Nephron progenitor cell (in vitro differentiated cells): ENCODE measurements around the gene RNF217.
"Not testable (repeated sequence)": the region's sequence is repeated elsewhere in the genome, so short reads cannot be mapped to it uniquely, and the experiment has no call there.

Source experiments
- DNase-seq: peaks from one replicate; pipeline ENCODE4 v3.0.0; 2021
- H3K27ac Mint-ChIP-seq: 2 replicates; pipeline ENCODE4 v1.8.0; 2021; ENCODE audit warnings: mild to moderate bottlenecking, moderate library complexity, mixed read lengths
- H3K27me3 Mint-ChIP-seq: 2 replicates; pipeline ENCODE4 v1.8.0; 2021; ENCODE audit warnings: mild to moderate bottlenecking, low read depth, mixed read lengths; ENCODE audit not compliant: poor library complexity
- H3K36me3 Mint-ChIP-seq: 2 replicates; pipeline ENCODE4 v1.8.0; 2021; ENCODE audit warnings: low read depth, mixed read lengths
- H3K4me1 Mint-ChIP-seq: 2 replicates; pipeline ENCODE4 v1.8.0; 2021; ENCODE audit warnings: mixed read lengths
- H3K4me3 Mint-ChIP-seq: 2 replicates; pipeline ENCODE4 v1.8.0; 2021; ENCODE audit warnings: mild to moderate bottlenecking, moderate library complexity, mixed read lengths
- H3K9me3 Mint-ChIP-seq: 2 replicates; pipeline ENCODE4 v1.8.0; 2021; ENCODE audit warnings: mild to moderate bottlenecking, moderate library complexity, mixed read lengths
- CTCF ChIP-seq: fragments of 200-600 bp; sonication (generic); IDR thresholded peaks from 2 replicates; pipeline ENCODE4 v1.5.0; 2021; ENCODE audit warnings: antibody characterized with exemption

The RNF217 gene

DNA sequence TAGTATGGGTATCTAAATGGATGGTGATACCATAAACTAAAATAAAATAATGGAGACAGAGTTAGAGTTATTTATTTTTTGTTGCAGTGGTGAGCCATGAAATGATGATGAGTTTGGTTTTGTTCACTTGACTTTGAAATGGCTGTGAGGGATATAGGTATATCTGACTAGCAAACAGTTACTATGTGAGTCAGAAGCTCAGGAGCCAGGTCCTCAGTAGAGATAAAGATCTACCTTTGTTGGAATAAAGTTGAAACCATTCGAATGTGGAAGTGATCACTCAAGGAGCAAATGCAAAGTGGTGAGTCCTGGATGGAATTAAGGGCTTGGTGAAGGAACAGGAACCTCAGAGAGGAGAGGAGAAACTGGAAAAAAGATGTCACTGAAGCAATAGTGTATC is 105.3 kb downstream of the RNF217 start:
- TF ChIP-seq CTCF, result no peak
- Mint-ChIP-seq H3K27ac (no peak overlapping the region), H3K4me1 (no peaks in the 10 kb centered on the region), H3K9me3 (no peaks in the 10 kb centered on the region), H3K27me3 (no peaks in the 10 kb centered on the region), H3K36me3 (peaks cover 3% of the 10 kb centered on the region), H3K4me3 (no peak overlapping the region)
- DNase-seq, result no peak

GRCh38 chr6:125073071-125073470 is 110.8 kb downstream of the RNF217 start:
- H3K36me3 Mint-ChIP-seq, result peaks cover 39% of the 10 kb centered on the region
- H3K4me1 Mint-ChIP-seq, result no peaks in the 10 kb centered on the region
- no peak overlapping the region for H3K4me3 Mint-ChIP-seq
- H3K27ac Mint-ChIP-seq, result no peak overlapping the region
- DNase-seq, result no peak
- no peaks in the 10 kb centered on the region for H3K9me3 Mint-ChIP-seq
- no peaks in the 10 kb centered on the region for H3K27me3 Mint-ChIP-seq
- no peak for TF ChIP-seq CTCF

DNA sequence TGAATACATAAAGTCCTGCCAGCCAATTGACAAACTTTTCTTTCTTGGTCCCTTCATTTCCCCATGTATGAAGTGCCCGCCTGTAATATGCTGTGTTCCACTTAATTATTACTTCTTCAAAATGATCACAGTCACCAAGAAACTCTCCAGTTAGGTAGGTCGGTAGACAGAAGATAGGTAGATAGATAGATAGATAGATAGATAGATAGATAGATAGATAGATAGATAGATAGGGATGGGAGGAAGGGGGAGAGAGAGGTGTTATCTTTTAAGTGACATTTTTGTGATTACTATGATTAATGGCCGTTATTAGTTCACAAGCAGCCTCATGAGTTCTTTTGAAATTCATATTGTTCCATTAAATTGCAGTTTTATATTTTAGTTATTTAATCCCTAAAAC is 111.9 kb downstream of the RNF217 start:
- no peak overlapping the region for H3K4me3 Mint-ChIP-seq
- H3K27me3 Mint-ChIP-seq, result no peaks in the 10 kb centered on the region
- DNase-seq, result no peak
- no peaks in the 10 kb centered on the region for H3K9me3 Mint-ChIP-seq
- no peak for TF ChIP-seq CTCF
- no peak overlapping the region for H3K27ac Mint-ChIP-seq
- H3K36me3 Mint-ChIP-seq, result peaks cover 48% of the 10 kb centered on the region
- peaks cover 5% of the 10 kb centered on the region for H3K4me1 Mint-ChIP-seq

DNA sequence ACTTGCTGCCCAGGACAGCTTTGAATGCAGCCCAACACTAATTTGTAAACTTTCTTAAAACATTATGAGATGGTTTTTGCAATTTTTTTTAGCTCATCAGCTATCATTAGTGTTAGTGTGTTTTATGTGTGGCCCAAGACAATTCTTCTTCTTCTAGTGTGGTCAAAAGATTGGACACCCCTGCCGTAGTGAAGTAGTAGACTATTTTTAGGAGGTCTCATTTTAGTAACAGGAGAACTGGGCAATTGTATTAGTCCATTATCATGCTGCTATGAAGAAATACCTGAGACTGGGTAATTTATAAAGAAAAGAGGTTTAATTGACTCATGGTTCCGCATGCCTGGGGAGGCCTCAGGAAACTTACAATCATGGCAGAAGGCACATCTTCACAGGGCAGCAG is 112.8 kb downstream of the RNF217 start:
- H3K4me1 Mint-ChIP-seq, H3K4me3 Mint-ChIP-seq, DNase-seq, H3K9me3 Mint-ChIP-seq, H3K27me3 Mint-ChIP-seq: not testable (repeated sequence)
- Mint-ChIP-seq H3K27ac (peak overlapping the region; percentile 86), H3K36me3 (peaks cover 48% of the 10 kb centered on the region)

- DNase-seq, result no peak
- no peak overlapping the region for H3K4me3 Mint-ChIP-seq
- H3K4me1 Mint-ChIP-seq, result peaks cover 5% of the 10 kb centered on the region
- no peaks in the 10 kb centered on the region for H3K9me3 Mint-ChIP-seq
- no peak for TF ChIP-seq CTCF
- no peak overlapping the region for H3K27ac Mint-ChIP-seq
- no peaks in the 10 kb centered on the region for H3K27me3 Mint-ChIP-seq
- peaks cover 48% of the 10 kb centered on the region for H3K36me3 Mint-ChIP-seq
These were observed 113.7 kb downstream of the RNF217 start for GRCh38 chr6:125075741-125076481.

DNA sequence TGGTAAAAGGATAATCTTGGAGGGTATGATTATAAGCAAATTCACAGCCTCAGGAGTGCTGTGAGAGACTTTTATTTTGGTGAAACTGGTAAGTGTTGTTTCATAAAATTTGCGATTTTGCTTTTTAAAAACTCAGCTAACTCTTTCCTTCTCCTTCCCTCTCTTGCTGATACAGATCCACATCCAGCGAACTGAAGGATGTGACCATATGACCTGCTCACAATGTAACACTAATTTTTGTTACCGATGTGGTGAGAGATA is 114.2 kb downstream of the RNF217 start:
- Mint-ChIP-seq H3K36me3 (peaks cover 48% of the 10 kb centered on the region), H3K9me3 (no peaks in the 10 kb centered on the region), H3K4me1 (peaks cover 5% of the 10 kb centered on the region), H3K27ac (no peak overlapping the region), H3K4me3 (no peak overlapping the region), H3K27me3 (no peaks in the 10 kb centered on the region)
- no peak for DNase-seq
- TF ChIP-seq CTCF, result no peak
